Bronchial epithelial cell (primary cell): ENCODE measurements around the gene CRTC3. TPM values are rescaled to one million over a fixed set of nuclear protein-coding genes. Genes with fewer than 3 reads are reported as not detected.
"Not testable (repeated sequence)": the region's sequence is repeated elsewhere in the genome, so short reads cannot be mapped to it uniquely, and the experiment has no call there.

ENCODE experiments used
- DNase-seq: peaks from one replicate; pipeline ENCODE4 v3.0.0-alpha.2; 2010; ENCODE audit warnings: low read depth
- FAIRE-seq: peaks from 2 replicates; lab custom pipeline; 2011; peaks lifted over from hg19 to GRCh38; lab: Jason Lieb, UNC
- H3K27me3 ChIP-seq: 2 replicates; pipeline ENCODE4 v1.5.1; 2011; ENCODE audit warnings: low read length; ENCODE audit not compliant: control insufficient read depth, insufficient read depth
- H3K36me3 ChIP-seq: 2 replicates; pipeline ENCODE4 v1.5.1; 2011; ENCODE audit warnings: low read length; ENCODE audit not compliant: control insufficient read depth, insufficient read depth
- H3K4me3 ChIP-seq: 2 replicates; pipeline ENCODE4 v1.5.1; 2011; ENCODE audit warnings: mild to moderate bottlenecking, low read depth, low read length, control low read depth
- CTCF ChIP-seq: IDR thresholded peaks from 2 replicates; pipeline ENCODE4 v1.5.1; 2011; ENCODE audit warnings: mild to moderate bottlenecking, moderate library complexity, low read length, control low read depth, inconsistent platforms; ENCODE audit not compliant: insufficient read depth, severe bottlenecking
- total RNA-seq: library from RNA; depleted of rRNA; stranded (reverse); fragments of >200 nt; gene quantifications from 2 replicates; pipeline ENCODE4 v1.2.1, GENCODE V29; 2014

The CRTC3 gene
- total RNA-seq, 1 donor from 2014 or later: 5.8 TPM

GRCh38 chr15:90633360-90633759, 103.6 kb downstream of the CRTC3 start:
- no peak for DNase-seq
- FAIRE-seq: no peak
- Histone ChIP-seq H3K27me3 (no peaks in the 10 kb centered on the region), H3K4me3 (no peak overlapping the region), H3K36me3 (peaks cover 13% of the 10 kb centered on the region)
- no peak for TF ChIP-seq CTCF

GRCh38 chr15:90636993-90637392, 107.3 kb downstream of the CRTC3 start:
- H3K4me3 ChIP-seq, H3K36me3 ChIP-seq, FAIRE-seq, H3K27me3 ChIP-seq, DNase-seq: not testable (repeated sequence)

GRCh38 chr15:90637693-90638092, 108.0 kb downstream of the CRTC3 start:
- TF ChIP-seq CTCF: no peak
- no peak for FAIRE-seq
- H3K36me3 ChIP-seq: peaks cover 12% of the 10 kb centered on the region
- H3K27me3 ChIP-seq: no peaks in the 10 kb centered on the region
- H3K4me3 ChIP-seq: no peak overlapping the region
- no peak for DNase-seq

GRCh38 chr15:90638201-90638691, 108.5 kb downstream of the CRTC3 start:
- TF ChIP-seq CTCF: no peak
- no peak for FAIRE-seq
- no peaks in the 10 kb centered on the region for H3K27me3 ChIP-seq
- DNase-seq: no peak
- no peak overlapping the region for H3K4me3 ChIP-seq
- H3K36me3 ChIP-seq: peaks cover 15% of the 10 kb centered on the region

GRCh38 chr15:90638963-90639362, 109.2 kb downstream of the CRTC3 start:
- DNase-seq: no peak
- FAIRE-seq: no peak
- Histone ChIP-seq H3K4me3 (no peak overlapping the region), H3K36me3 (peaks cover 15% of the 10 kb centered on the region), H3K27me3 (no peaks in the 10 kb centered on the region)
- TF ChIP-seq CTCF: no peak

GRCh38 chr15:90640862-90641261, 111.1 kb downstream of the CRTC3 start:
- no peak for TF ChIP-seq CTCF
- Histone ChIP-seq H3K4me3 (no peak overlapping the region), H3K36me3 (peaks cover 15% of the 10 kb centered on the region), H3K27me3 (no peaks in the 10 kb centered on the region)
- DNase-seq (no peak), FAIRE-seq (no peak)
